Chondrocyte (in vitro differentiated cells): Measurements from ENCODE around the gene LMO1. TPM values are rescaled to one million over a fixed set of nuclear protein-coding genes. Genes with fewer than 3 reads are reported as not detected.

Source experiments
- DNase-seq: peaks from one replicate; pipeline ENCODE4 v3.0.0; 2021; ENCODE audit warnings: mixed read lengths, low spot score
- H3K27ac Mint-ChIP-seq: one replicate; pipeline ENCODE4 v1.8.0; 2021; ENCODE audit warnings: mild to moderate bottlenecking, moderate library complexity, mixed read lengths; ENCODE audit not compliant: unreplicated experiment
- H3K27me3 Mint-ChIP-seq: 2 replicates; pipeline ENCODE4 v1.8.0; 2021; ENCODE audit warnings: low read depth, mixed read lengths
- H3K36me3 Mint-ChIP-seq: 2 replicates; pipeline ENCODE4 v1.8.0; 2021; ENCODE audit warnings: low read depth, mixed read lengths
- H3K4me1 Mint-ChIP-seq: 2 replicates; pipeline ENCODE4 v1.8.0; 2021; ENCODE audit warnings: low read depth, mild to moderate bottlenecking, mixed read lengths
- H3K4me3 Mint-ChIP-seq: one replicate; pipeline ENCODE4 v1.8.0; 2021; ENCODE audit warnings: mild to moderate bottlenecking, moderate library complexity, mixed read lengths; ENCODE audit not compliant: unreplicated experiment
- H3K9me3 Mint-ChIP-seq: 2 replicates; pipeline ENCODE4 v1.8.0; 2021; ENCODE audit warnings: low read depth, mixed read lengths
- long read RNA-seq: library from polyadenylated mRNA; stranded (forward); transcript quantifications from one replicate; pipeline ENCODE4 v2.0.0, GENCODE V29; 2021
- total RNA-seq: library from RNA; stranded (reverse); gene quantifications from 3 replicates; pipeline ENCODE4 v1.2.1, GENCODE V29; 2021
- TF ChIP-seq, protein P1 (sequence below): fragments of 200-600 bp; sonication (generic); IDR thresholded peaks from 2 replicates; pipeline ENCODE4 v1.5.0; 2021; ENCODE audit warnings: antibody characterized with exemption, mild to moderate bottlenecking, moderate library complexity

Gene LMO1
- total RNA-seq, result not detected in 3 replicates
- long read RNA-seq, result 0 reads

GRCh38 chr11:8263769-8264410, at the start of gene LMO1:
LMO1 (minus strand) TSS chr11:8263878; CDS start chr11:8263362, 516 bp downstream.
- no peak within 1 kb of the TSS for H3K27ac Mint-ChIP-seq
- peaks cover 47% of the 10 kb centered on the region for H3K27me3 Mint-ChIP-seq
- TF ChIP-seq, protein P1, sequence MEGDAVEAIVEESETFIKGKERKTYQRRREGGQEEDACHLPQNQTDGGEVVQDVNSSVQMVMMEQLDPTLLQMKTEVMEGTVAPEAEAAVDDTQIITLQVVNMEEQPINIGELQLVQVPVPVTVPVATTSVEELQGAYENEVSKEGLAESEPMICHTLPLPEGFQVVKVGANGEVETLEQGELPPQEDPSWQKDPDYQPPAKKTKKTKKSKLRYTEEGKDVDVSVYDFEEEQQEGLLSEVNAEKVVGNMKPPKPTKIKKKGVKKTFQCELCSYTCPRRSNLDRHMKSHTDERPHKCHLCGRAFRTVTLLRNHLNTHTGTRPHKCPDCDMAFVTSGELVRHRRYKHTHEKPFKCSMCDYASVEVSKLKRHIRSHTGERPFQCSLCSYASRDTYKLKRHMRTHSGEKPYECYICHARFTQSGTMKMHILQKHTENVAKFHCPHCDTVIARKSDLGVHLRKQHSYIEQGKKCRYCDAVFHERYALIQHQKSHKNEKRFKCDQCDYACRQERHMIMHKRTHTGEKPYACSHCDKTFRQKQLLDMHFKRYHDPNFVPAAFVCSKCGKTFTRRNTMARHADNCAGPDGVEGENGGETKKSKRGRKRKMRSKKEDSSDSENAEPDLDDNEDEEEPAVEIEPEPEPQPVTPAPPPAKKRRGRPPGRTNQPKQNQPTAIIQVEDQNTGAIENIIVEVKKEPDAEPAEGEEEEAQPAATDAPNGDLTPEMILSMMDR, result peak; percentile 91
- peak; percentile 89 for DNase-seq
- peak within 1 kb of the TSS; percentile 75 for H3K4me3 Mint-ChIP-seq
- H3K9me3 Mint-ChIP-seq, result no peaks in the 10 kb centered on the region
- H3K36me3 Mint-ChIP-seq, result no peaks in the 10 kb centered on the region
- H3K4me1 Mint-ChIP-seq, result peaks cover 16% of the 10 kb centered on the region

- H3K4me3 Mint-ChIP-seq, result no peak overlapping the region
- H3K9me3 Mint-ChIP-seq, result no peaks in the 10 kb centered on the region
- no peaks in the 10 kb centered on the region for H3K4me1 Mint-ChIP-seq
- H3K27me3 Mint-ChIP-seq, result peaks cover 20% of the 10 kb centered on the region
- TF ChIP-seq, protein P1, result no peak
- no peaks in the 10 kb centered on the region for H3K36me3 Mint-ChIP-seq
- no peak overlapping the region for H3K27ac Mint-ChIP-seq
- no peak for DNase-seq
Observed at GRCh38 chr11:8312986-8313385, 49.3 kb upstream of the LMO1 start.

- no peaks in the 10 kb centered on the region for H3K4me1 Mint-ChIP-seq
Observed at GRCh38 chr11:8311366-8311765, 47.7 kb upstream of the LMO1 start.

GRCh38 chr11:8310743-8311298, 47.1 kb upstream of the LMO1 start:
- DNase-seq, result no peak
- TF ChIP-seq, protein P1, result no peak
- H3K36me3 Mint-ChIP-seq, result no peaks in the 10 kb centered on the region
- no peaks in the 10 kb centered on the region for H3K4me1 Mint-ChIP-seq
- no peak overlapping the region for H3K4me3 Mint-ChIP-seq
- H3K27me3 Mint-ChIP-seq, result peaks cover 2% of the 10 kb centered on the region
- no peaks in the 10 kb centered on the region for H3K9me3 Mint-ChIP-seq
- H3K27ac Mint-ChIP-seq, result no peak overlapping the region

More at GRCh38 chr11:8311366-8311765, 47.7 kb upstream of the LMO1 start:
- H3K4me3 Mint-ChIP-seq, result no peak overlapping the region
- peaks cover 8% of the 10 kb centered on the region for H3K27me3 Mint-ChIP-seq
- no peak overlapping the region for H3K27ac Mint-ChIP-seq
- TF ChIP-seq, protein P1, result no peak
- H3K9me3 Mint-ChIP-seq, result no peaks in the 10 kb centered on the region
- H3K36me3 Mint-ChIP-seq, result no peaks in the 10 kb centered on the region
- no peak for DNase-seq

DNA sequence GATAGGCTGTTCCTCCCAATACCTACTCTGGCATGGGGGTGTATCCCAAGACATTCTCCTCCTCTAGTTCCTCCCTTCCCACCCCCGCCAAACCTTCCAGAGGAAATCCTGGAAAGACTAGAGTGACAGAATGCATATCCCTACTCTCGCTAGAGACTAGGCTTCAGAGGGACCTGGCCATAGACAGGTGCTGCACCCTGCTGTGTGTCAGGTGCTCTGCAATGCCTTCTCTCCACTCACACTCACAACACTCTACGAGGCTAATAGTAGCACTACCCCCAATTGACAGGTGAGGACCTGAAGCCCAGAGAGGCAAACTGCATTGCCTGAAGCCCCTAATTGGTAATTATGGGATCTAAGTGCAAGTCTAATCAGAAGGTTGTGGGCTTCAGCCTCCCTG, 46.2 kb upstream of the LMO1 start:
- Mint-ChIP-seq H3K27me3 (peaks cover 2% of the 10 kb centered on the region), H3K36me3 (peaks cover under 1% of the 10 kb centered on the region), H3K4me1 (no peaks in the 10 kb centered on the region), H3K9me3 (peaks cover 2% of the 10 kb centered on the region), H3K27ac (no peak overlapping the region), H3K4me3 (no peak overlapping the region)
- TF ChIP-seq, protein P1, result no peak
- DNase-seq, result no peak
